Astrocyte (in vitro differentiated cells and primary cell): Measurements from ENCODE around the gene RBBP7.

Source experiments
- CTCF ChIP-seq: IDR thresholded peaks from 2 replicates; pipeline ENCODE4 v1.5.1; 2011; ENCODE audit warnings: low read depth, mild to moderate bottlenecking, inconsistent platforms, low read length, moderate library complexity; ENCODE audit not compliant: insufficient read depth
- EZH2 ChIP-seq: IDR thresholded peaks from 2 replicates; pipeline ENCODE4 v1.6.1; 2012; ENCODE audit warnings: mild to moderate bottlenecking, low read length, inconsistent platforms; ENCODE audit not compliant: insufficient read depth

DNA sequence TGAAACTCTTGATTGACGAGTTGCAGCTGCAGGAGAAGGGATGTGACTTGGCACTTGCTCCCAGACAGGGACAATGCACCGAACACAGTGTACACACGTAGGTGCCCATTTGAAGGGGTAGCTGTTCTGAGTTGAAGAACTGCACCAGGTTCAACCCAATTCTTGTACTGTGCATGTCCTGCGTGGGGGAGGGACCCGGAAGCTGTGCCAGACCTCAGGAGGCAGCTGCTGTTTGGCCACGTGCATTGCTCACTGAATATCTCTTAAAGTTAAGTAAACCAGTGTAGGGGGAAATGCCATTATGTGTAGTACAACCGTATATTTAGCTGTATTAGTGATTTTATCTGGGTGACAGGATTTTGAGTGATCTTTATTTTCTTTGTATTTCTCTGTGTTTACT, 12.0 kb upstream of the RBBP7 start:
- TF ChIP-seq CTCF, result no peak
- no peak for TF ChIP-seq EZH2
